DMS153 treated with DMSO at 0.1 percent for 48 hours (cell line): ENCODE data around the gene SEMA6A.

ENCODE experiments used
- DNase-seq: peaks from one replicate; lab custom pipeline; 2025; ENCODE audit not compliant: unreplicated experiment; lab: John Stamatoyannopoulos, UW

The SEMA6A gene

GRCh38 chr5:116576053-116576713 lies 1.6 kb upstream of the SEMA6A start:
- DNase-seq, result no peak

GRCh38 chr5:116575326-116576052 lies 866 bp upstream of the SEMA6A start:
- DNase-seq, result no peak

DNA sequence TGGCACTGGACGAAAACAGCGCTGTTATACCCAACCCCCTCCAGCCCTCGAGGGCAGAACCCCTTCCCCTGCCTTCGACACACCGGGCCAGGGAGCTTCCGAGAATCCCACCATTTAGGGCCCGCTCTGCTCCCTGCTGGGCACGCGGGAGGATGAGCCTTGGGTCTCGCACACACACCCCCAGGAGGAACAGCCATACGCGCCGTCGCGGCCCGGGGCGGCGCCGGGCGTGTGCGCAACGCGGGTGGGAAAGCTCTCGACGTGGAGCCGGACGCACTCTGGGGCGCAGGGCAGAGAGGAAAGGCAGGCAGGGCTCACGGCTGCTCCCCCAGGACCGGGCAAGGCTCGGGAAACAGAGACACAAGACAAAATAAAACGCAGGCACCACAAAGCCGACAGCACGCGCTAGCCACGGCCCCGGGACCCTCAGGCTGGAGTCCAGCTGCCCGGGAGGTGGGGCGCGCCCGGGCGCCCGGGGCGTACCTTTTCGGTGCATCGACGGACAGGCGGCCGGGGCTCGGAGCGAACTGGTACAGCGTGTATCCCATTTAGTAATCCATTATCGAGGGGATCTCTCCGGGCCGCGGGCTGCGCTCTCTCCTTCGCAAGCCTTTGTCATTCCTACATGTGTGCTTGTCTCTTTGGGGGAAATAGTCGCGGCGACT lies 789 bp downstream of the SEMA6A start:
- DNase-seq, result no peak

DNA sequence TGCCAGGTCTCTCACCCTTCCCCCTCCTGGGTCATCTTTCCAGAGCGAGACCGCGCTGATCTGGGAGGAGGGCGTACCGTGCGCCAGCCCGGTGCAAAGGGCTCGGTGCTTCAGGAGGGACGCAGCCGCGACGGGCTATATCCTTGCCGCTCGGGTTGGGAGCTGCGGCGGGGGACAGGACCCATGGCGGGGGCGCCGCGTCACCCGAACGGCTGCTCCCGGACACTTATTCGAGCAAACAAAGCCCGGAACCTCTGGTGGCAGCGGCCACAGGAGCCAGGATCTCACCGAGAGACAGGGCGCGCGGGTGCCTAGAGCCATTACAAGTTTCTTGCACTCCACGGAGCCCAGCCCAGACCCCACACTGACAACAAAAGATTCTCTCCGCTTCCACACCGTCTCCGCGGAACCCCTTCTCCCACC lies 1.3 kb downstream of the SEMA6A start:
- no peak for DNase-seq

DNA sequence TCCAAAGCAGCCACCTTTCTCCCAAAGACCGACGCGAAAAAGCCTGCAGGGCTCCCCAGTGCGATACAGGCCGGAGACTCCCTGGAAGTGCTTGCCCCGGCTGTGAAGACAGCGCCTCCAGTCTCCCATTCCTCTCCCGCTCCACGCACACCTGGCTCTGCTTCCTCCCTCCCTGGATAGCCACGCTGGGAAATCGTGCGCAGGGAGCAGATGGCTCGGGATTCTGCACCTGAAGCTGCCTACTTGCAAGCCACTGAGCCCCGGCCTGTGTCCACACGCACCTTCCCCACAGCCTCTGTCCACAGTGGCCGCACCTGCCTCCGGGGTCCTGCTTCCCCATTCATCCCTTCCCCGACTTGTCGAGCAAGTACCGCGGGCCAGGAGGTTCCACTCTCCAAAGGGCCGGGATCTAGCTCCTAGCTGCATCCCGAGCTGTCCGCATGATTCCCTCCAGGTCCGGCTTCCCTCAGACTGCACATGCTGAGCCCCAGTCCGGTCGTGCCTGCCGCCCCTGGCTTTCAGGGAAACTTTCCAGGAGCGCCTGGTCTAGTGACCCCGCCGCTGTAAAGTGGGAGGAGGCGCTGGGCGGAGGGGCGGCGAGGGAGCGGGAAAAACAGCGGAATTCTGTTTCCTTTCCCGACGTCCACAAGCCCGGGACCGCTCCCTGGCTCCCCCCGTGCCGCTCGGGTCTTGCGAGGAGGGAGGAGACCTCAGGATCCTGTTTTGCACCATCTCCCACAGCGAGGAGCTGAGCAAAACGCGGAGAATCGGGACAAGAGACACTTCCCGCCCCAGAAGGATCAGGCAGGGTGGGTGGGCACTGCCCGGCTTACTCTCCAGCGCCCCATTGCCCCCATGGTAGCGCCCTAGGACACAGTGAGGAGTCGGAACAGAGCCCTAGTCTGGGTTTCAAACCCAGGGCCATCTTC lies 2.0 kb downstream of the SEMA6A start:
- DNase-seq, result peak; percentile 2

DNA sequence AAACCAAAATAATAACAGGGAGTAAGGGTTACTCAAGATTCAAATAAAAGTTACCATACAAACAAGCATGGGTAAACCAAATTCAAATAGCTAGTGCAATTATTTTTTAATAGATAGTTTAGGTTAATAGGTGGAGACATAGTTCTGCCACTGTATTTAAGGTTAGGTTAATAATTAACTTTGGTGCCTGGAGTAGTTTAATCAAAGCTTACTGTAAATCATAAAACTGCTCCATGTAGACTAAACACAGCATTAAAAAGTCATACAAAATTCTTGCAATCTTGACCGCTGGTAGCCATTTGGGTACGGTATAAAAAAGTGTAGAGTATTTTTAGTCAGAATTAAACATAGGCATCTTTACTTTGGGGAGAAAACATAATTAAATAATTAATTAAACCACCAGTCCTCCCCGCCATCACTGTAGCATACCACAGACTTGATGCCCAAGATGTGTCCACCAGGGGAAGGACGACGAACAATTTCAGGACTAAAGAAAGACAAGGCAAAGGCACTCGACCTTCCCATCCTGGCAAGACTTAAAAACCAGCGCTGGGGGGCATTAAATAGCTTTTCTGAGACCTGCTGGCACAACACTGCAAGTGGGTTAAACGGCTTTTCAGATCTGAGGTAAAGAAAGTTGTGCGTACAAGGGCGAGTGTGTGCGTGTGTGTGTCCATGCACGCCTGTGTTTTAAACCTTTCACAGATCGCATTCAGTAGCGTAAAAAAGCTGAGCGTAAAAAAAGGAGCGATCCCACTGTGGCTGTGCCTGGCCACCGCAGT lies 2.9 kb downstream of the SEMA6A start:
- DNase-seq, result no peak

GRCh38 chr5:116569999-116570398 lies 4.6 kb downstream of the SEMA6A start:
- DNase-seq, result no peak

GRCh38 chr5:116567106-116567505 lies 7.5 kb downstream of the SEMA6A start:
- DNase-seq, result no peak

- no peak for DNase-seq
Observed at GRCh38 chr5:116566251-116566650, 8.4 kb downstream of the SEMA6A start.

GRCh38 chr5:116564756-116565490 lies 9.7 kb downstream of the SEMA6A start:
- DNase-seq, result no peak

DNA sequence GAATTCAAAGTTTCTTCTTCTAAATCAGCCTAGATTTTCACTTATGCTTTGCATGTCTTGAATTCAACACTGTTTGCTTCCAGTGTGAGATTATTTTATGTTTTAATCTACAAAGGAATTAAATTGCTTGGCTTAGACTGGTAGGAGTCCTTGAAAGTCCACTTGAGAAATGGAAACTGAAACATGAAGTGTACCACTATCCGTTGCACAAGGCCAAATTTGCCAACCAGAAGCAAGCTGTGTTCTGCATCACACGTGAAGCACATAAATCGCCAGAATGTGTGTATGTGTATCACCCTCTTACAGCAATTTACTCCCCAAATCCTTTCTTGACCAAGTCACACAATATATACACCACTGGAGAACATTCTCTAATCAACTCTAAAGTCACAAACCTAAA lies 10.3 kb downstream of the SEMA6A start:
- DNase-seq, result no peak

DNA sequence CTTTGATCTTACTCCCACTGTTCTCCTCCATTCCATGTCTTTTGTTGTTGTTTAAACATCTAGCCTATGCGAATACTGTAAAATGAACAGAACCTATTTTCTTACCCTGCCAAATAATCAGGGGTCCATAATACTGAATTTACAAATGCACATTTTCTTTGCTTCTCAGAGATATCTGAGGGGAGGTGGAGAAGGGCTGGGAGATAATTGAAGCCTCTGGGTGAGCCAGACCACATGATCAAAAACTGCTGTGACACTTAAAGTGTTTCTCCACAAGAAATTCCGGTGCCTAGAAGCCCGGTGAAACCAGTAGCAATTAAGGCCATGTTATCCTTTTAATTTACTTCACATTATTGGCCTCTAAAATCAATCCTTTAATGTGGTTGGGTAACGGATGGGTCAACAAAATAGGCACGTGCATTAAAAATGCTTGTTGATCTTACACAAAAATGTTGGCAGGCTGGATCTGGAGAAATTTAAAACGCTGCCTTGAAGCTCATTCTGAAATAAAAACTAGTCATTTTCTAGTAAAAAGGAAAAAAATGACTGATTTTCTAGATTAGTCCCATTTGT lies 10.8 kb downstream of the SEMA6A start:
- DNase-seq, result no peak

DNA sequence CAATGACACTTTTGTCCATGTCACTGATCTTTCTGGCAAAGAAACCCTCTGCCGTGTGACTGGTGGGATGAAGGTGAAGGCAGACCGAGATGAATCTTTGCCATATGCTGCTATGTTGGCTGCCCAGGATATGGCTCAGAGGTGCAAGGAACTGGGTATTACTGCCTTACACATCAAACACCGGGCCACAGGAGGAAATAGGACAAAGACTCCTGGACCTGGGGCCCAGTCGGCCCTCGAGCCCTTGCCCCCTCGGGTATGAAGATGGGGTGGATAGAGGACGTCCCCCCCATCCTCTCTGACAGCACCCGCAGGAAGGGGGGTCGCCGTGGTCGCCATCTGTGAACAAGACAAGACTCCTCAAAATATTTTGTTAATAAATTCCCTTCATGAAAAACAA lies 12.0 kb downstream of the SEMA6A start:
- DNase-seq, result no peak

GRCh38 chr5:116561658-116562057 lies 13.0 kb downstream of the SEMA6A start:
- no peak for DNase-seq

DNA sequence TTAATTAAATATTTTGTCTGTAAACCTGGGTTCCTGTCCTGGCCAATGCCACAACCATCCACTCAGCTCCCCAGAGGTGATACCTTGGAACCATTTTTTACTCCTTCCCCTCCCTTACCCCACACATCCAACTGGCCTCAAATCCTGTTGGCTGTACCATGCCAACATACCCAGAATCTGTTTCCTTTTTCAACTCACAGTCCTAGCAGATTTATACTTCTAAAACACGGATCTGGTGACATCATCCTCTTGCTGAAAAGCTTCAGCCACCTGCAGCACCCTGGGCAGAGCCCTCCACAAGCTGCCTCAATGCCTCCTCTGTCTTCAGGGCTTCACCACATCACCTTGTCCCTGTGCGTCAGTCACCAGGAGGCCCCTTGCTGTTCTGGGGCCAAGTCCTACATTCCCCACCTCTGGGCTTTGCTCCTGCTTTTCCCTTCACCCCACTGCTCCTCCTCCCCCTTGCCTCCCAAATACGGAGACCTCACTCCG lies 14.9 kb downstream of the SEMA6A start:
- DNase-seq, result no peak

DNA sequence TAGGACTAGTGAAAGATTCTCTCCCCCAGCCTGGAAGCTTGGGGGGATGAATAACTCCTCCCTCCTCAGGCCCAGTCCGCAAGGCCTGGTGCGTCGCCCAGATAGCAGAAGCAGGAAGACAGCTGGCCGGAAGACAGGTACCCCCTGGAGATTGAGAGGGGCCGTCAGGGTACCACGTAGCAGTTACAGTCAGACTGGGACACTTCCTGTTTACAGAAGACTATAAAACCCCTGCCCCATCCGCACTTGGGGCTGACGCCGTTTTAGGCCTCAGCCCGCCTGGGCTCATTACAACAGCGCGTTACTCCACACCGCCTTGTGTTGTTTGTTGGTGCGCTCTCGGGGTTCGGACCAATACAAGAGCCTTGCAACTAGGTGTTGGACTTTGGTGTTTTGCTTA lies 15.4 kb downstream of the SEMA6A start:
- no peak for DNase-seq

DNA sequence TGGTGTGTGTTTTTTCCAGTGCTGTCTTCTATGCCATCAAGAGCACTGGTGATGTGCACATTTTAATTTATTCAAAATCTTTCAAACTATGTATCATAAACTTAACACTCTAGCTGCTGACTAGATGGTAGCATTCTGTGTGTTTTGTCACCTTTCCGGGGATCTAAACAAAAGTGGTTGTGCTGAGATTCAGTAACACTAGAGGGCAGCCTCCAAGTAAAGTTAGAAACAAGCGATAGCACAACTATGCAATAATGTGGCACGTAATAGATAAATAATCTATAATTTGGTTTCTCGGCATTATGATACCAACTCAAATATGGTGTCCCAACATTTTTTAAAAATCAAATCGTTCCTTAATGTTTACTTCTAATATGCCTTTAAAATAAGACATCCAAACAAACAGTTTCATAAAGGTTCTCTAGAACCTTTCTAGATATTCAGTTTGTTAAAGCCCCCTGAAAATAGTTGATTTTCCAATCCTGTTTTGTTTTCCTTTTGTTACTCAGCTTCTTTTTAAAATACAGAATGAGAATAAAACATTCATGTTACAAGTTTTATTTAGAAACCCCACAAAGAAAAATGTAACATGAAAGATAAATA lies 16.9 kb downstream of the SEMA6A start:
- peak; percentile 1 for DNase-seq

- DNase-seq, result no peak
Observed at GRCh38 chr5:116554764-116555163, 19.9 kb downstream of the SEMA6A start.

- DNase-seq, result no peak
Observed at GRCh38 chr5:116553366-116553765, 21.3 kb downstream of the SEMA6A start.
